Panc1 (cell line): ENCODE results near the gene KRT6A. TPM values are rescaled to one million over a fixed set of nuclear protein-coding genes. Genes with fewer than 3 reads are reported as not detected.

ENCODE experiments used
- ATAC-seq: fragments of 200-7000 bp; cut with Tn5 transposase; 2 replicates; pipeline ENCODE4 v1.9.1; 2020; ENCODE audit warnings: mild to moderate bottlenecking, moderate library complexity
- BruUV-seq: library from RNA; stranded (reverse); fragments of 400-500 nt; replicated peaks from 2 replicates; lab custom pipeline; 2021; lab: Mats Ljungman, UMichigan
- CTCF ChIA-PET: fragments of 300-600 bp; sonication (Branson Sonifier 250); formaldehyde crosslinking; loops from one replicate; lab custom pipeline; 2022; ENCODE audit warnings: antibody characterized with exemption; lab: Charles Lee
- POLR2A ChIA-PET: fragments of 300-600 bp; sonication (Branson Sonifier 250); formaldehyde crosslinking; loops from one replicate; lab custom pipeline; 2022; ENCODE audit warnings: antibody characterized with exemption; lab: Charles Lee
- DNase-seq: peaks from one replicate; pipeline ENCODE4 v3.0.0-alpha.2; 2010; ENCODE audit warnings: low read depth, low spot score
- H3K27ac ChIP-seq: 2 replicates; pipeline ENCODE4 v1.5.1; 2011; ENCODE audit warnings: mild to moderate bottlenecking, low read length, inconsistent platforms
- H3K27me3 ChIP-seq: fragments of 200-500 bp; sonication (Bioruptor generic); 2 replicates; pipeline ENCODE4 v1.6.0; 2014; ENCODE audit warnings: low read length, inconsistent platforms; ENCODE audit not compliant: control insufficient read depth, insufficient read depth
- H3K36me3 ChIP-seq: fragments of 200-500 bp; sonication (Bioruptor generic); 2 replicates; pipeline ENCODE4 v1.5.1; 2014; ENCODE audit warnings: inconsistent platforms, mild to moderate bottlenecking, low read length, moderate library complexity; ENCODE audit not compliant: control insufficient read depth, insufficient read depth
- H3K4me1 ChIP-seq: 2 replicates; pipeline ENCODE4 v1.5.1; 2011; ENCODE audit warnings: inconsistent platforms, mild to moderate bottlenecking, low read length, moderate library complexity; ENCODE audit not compliant: control insufficient read depth, insufficient read depth
- H3K4me3 ChIP-seq, 2 experiments: 2 replicates each; pipeline ENCODE4 v1.5.1; 2011 to 2012; ENCODE audit warnings: low read depth in 2 of 2, low read length in 2 of 2, mild to moderate bottlenecking in 2 of 2, inconsistent platforms in 1 of 2, moderate library complexity in 1 of 2
- H3K9me3 ChIP-seq: fragments of 200-500 bp; sonication (Bioruptor generic); 2 replicates; pipeline ENCODE4 v1.5.1; 2014; ENCODE audit warnings: low read depth, mild to moderate bottlenecking, inconsistent platforms, low read length, moderate library complexity; ENCODE audit not compliant: control insufficient read depth, insufficient read depth
- POLR2AphosphoS5 ChIP-seq: IDR thresholded peaks from 2 replicates; pipeline ENCODE4 v1.6.1; 2012; ENCODE audit warnings: mild to moderate bottlenecking, low read depth, low read length, moderate library complexity
- SIN3A ChIP-seq: IDR thresholded peaks from 2 replicates; pipeline ENCODE4 v1.6.1; 2012; ENCODE audit warnings: low read depth, mild to moderate bottlenecking, low read length, moderate library complexity, borderline replicate concordance; ENCODE audit not compliant: insufficient read depth
- TCF7L2 ChIP-seq: IDR thresholded peaks from 2 replicates; pipeline ENCODE4 v1.6.1; 2011; ENCODE audit warnings: mild to moderate bottlenecking, low read depth, low read length, inconsistent platforms
- in situ Hi-C: cut with HindIII; loops from 2 replicates; pipeline ENCODE4 v1.10.0; 2016; ENCODE audit warnings: low sequenced_read_pairs, low pct_unique_long_range_greater_than_20kb
- intact Hi-C: fragments of 100-400 bp; cut with micrococcal nuclease; formaldehyde crosslinking; loops from one replicate; pipeline ENCODE4 v1.10.0; 2022; ENCODE audit not compliant: unreplicated experiment
- total RNA-seq: library from RNA; stranded (reverse); gene quantifications from one replicate; pipeline ENCODE4 v1.2.1, GENCODE V29; 2021; ENCODE audit not compliant: unreplicated experiment
- TF ChIP-seq, protein P1 (sequence below), 2 experiments: IDR thresholded peaks; 2 replicates each; pipeline ENCODE4 v1.6.1; 2011 to 2012; ENCODE audit warnings: low read depth in 2 of 2, control low read depth in 1 of 2, low read length in 1 of 2, mild to moderate bottlenecking in 1 of 2, moderate library complexity in 1 of 2; ENCODE audit not compliant: insufficient read depth in 1 of 2
- TF ChIP-seq, protein P2 (sequence below): fragments of 450-650 bp; IDR thresholded peaks from 2 replicates; pipeline ENCODE4 v1.5.1; 2017; ENCODE audit warnings: mild to moderate bottlenecking

KRT6A gene
- total RNA-seq, 1 experiment from 2014 or later, result not detected

DNA sequence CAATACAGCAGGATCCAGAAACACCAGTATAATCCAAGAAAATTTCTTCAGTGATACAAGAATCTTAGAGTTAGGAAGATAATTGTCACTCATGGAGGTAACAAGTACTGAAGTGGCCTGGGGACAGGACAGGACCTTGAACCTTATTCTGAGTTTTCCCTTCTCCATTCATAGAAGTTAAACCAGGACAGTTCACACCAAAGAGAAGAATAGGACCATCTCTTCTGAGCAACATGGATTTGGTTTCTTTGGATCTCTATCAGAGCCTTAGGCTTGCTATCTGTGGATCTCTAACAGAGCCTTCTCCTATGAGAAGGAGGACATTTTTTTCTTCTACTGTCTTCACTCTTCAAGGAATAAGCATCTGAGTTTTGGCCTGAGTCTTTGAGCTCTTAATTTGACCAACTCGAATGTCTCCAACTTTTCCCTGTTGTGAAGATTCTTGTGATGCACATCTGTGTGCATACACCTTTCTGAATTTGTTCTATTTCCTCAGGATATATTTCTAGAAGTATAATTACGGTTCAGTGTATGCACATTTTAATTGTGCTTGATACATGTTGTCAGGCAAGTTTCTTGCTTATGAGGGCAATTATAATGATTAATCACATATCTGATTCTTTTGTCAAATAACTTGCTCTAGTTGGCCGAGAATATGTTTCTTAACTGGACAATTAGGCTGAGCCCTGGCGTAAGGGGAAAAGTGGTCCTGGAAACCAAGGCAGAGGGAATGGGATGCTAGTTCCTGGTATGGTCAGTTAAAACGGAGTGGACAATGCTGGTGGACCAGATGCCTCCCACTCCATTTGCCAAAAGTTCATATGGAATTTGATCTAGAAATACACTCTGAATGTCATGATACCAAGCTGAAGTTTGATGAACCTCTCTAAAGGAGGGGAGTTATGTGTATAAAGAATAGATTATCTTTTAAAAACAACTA lies 6.6 kb downstream of the KRT6A start:
- Histone ChIP-seq H3K27me3 (peaks cover 13% of the 10 kb centered on the region), H3K4me1 (no peaks in the 10 kb centered on the region), H3K36me3 (no peaks in the 10 kb centered on the region), H3K4me3 (no peak overlapping the region), H3K27ac (no peak overlapping the region), H3K9me3 (no peaks in the 10 kb centered on the region)
- in situ Hi-C loops (no loop called here), intact Hi-C loops (no loop called here)
- TF ChIP-seq SIN3A (no peak), POLR2AphosphoS5 (no peak), TCF7L2 (no peak)
- TF ChIP-seq, protein P1, sequence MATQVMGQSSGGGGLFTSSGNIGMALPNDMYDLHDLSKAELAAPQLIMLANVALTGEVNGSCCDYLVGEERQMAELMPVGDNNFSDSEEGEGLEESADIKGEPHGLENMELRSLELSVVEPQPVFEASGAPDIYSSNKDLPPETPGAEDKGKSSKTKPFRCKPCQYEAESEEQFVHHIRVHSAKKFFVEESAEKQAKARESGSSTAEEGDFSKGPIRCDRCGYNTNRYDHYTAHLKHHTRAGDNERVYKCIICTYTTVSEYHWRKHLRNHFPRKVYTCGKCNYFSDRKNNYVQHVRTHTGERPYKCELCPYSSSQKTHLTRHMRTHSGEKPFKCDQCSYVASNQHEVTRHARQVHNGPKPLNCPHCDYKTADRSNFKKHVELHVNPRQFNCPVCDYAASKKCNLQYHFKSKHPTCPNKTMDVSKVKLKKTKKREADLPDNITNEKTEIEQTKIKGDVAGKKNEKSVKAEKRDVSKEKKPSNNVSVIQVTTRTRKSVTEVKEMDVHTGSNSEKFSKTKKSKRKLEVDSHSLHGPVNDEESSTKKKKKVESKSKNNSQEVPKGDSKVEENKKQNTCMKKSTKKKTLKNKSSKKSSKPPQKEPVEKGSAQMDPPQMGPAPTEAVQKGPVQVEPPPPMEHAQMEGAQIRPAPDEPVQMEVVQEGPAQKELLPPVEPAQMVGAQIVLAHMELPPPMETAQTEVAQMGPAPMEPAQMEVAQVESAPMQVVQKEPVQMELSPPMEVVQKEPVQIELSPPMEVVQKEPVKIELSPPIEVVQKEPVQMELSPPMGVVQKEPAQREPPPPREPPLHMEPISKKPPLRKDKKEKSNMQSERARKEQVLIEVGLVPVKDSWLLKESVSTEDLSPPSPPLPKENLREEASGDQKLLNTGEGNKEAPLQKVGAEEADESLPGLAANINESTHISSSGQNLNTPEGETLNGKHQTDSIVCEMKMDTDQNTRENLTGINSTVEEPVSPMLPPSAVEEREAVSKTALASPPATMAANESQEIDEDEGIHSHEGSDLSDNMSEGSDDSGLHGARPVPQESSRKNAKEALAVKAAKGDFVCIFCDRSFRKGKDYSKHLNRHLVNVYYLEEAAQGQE (IDR thresholded peaks at IDR 0.05; ENCODE audit: insufficient read depth in 1 of 2, low read depth in 2 of 2, low read length in 1 of 2), result no peak
- TF ChIP-seq, protein P2, sequence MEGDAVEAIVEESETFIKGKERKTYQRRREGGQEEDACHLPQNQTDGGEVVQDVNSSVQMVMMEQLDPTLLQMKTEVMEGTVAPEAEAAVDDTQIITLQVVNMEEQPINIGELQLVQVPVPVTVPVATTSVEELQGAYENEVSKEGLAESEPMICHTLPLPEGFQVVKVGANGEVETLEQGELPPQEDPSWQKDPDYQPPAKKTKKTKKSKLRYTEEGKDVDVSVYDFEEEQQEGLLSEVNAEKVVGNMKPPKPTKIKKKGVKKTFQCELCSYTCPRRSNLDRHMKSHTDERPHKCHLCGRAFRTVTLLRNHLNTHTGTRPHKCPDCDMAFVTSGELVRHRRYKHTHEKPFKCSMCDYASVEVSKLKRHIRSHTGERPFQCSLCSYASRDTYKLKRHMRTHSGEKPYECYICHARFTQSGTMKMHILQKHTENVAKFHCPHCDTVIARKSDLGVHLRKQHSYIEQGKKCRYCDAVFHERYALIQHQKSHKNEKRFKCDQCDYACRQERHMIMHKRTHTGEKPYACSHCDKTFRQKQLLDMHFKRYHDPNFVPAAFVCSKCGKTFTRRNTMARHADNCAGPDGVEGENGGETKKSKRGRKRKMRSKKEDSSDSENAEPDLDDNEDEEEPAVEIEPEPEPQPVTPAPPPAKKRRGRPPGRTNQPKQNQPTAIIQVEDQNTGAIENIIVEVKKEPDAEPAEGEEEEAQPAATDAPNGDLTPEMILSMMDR, result no peak
- no TSS peak for BruUV-seq
- ChIA-PET CTCF (no interaction called here), POLR2A (no interaction called here)
- DNase-seq, result no peak
- no peak for ATAC-seq

DNA sequence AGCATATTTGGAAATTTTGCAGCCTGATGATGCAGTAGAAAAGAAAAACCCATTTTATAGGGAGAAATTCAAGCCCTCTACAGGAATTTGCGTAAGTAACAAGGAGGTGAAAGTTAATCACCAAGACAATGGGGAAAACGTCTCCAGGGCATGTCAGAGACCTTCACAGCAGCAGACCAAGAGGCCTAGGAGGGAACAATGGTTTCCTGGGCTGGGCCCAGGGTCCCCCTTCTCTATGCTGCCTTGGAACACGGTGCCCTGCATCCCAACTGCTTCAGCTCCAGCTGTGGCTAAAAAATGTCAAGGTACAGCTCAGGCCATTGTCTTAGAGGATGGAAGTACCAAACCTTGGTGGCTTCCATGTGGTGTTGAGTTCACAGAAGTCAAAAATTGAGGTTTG lies 13.0 kb downstream of the KRT6A start:
- intact Hi-C loops (no loop called here), in situ Hi-C loops (no loop called here)
- H3K4me1 ChIP-seq, result no peaks in the 10 kb centered on the region
- BruUV-seq, result no TSS peak
- H3K36me3 ChIP-seq, result no peaks in the 10 kb centered on the region
- no peak for TF ChIP-seq POLR2AphosphoS5
- TF ChIP-seq, protein P1 (IDR thresholded peaks at IDR 0.05; ENCODE audit: insufficient read depth in 1 of 2, low read depth in 2 of 2, low read length in 1 of 2), result no peak
- no peak for TF ChIP-seq SIN3A
- no peak for TF ChIP-seq TCF7L2
- TF ChIP-seq, protein P2, result no peak
- CTCF ChIA-PET, result no interaction called here
- POLR2A ChIA-PET, result no interaction called here
- H3K27ac ChIP-seq, result no peak overlapping the region
- peaks cover 4% of the 10 kb centered on the region for H3K27me3 ChIP-seq
- no peaks in the 10 kb centered on the region; the same call in 1 of the 2 replicates for H3K9me3 ChIP-seq
- no peak for DNase-seq
- ATAC-seq, result no peak
- no peak overlapping the region for H3K4me3 ChIP-seq
